ENCODE measurements around the gene EHMT1. TPM values are rescaled to one million over a fixed set of nuclear protein-coding genes. Genes with fewer than 3 reads are reported as not detected.
A peak's percentile ranks its signal among the peaks of the same experiment; 100 is the strongest.

The EHMT1 gene
- total and polyA plus RNA-seq, 2 of the 13 experiments (the other 11 are each of a cell fraction or from before 2014, with no cell fraction given): 23.0 to 27.1 TPM

GRCh38 chr9:137674976-137675320 is 56.1 kb downstream of the EHMT1 start:
- peaks cover 77% of the 10 kb centered on the region for H3K79me2 ChIP-seq (ENCODE audit: insufficient read depth, low read length)
- CTCF ChIA-PET (ENCODE audit: low intra/inter-chr PET ratio, low total read pairs): no interaction called here
- no peak overlapping the region for H2AFZ ChIP-seq (ENCODE audit: low read length)
- H3K4me1 ChIP-seq (ENCODE audit: insufficient read depth, low read length): peaks cover 44% of the 10 kb centered on the region
- H3K36me3 ChIP-seq (replicated peaks in 1 of 2; ENCODE audit: control insufficient read depth in 1 of 2, insufficient read depth in 2 of 2, low read length in 2 of 2): peaks cover 0 to 1% of the 10 kb centered on the region in 2 experiments; a peak in 1 of 5 replicates
- no peak overlapping the region for H3K27ac ChIP-seq (ENCODE audit: extremely low read length, insufficient read depth, low read length)
- FAIRE-seq: no peak
- intact Hi-C loops (cut with micrococcal nuclease; ENCODE audit: unreplicated experiment): loop anchor here (5.0 kb wide), 2 partner anchors 68 to 112 kb away; partner anchors contain the start of gene ARRDC1
- POLR2A ChIA-PET: no interaction called here
- no peak overlapping the region for H3K4me2 ChIP-seq (ENCODE audit: low read depth, low read length)
- H3K9me3 ChIP-seq (ENCODE audit: low read length): no peaks in the 10 kb centered on the region
- no TSS peak for BruUV-seq (replicated peaks)
- ATAC-seq: no peak
- TF ChIP-seq MAF1 (CRISPR knock-in tag; IDR thresholded peaks at IDR 0.05; ENCODE audit: borderline replicate concordance): no peak
- no peak for TF ChIP-seq JUND (CRISPR knock-in tag; IDR thresholded peaks at IDR 0.05)
- TF ChIP-seq FOXP1 (IDR thresholded peaks at IDR 0.05): no peak
- no peak for TF ChIP-seq FOXP1 (CRISPR knock-in tag; IDR thresholded peaks at IDR 0.05)
- H3K27me3 ChIP-seq (ENCODE audit: control insufficient read depth in 1 of 2, insufficient read depth in 2 of 2, low read length in 2 of 2): no peaks in the 10 kb centered on the region
- no peak for DNase-seq (ENCODE audit: low spot score)
- WGBS (ENCODE audit: low lambda C conversion rate): 98% methylated on average over 5 of the region's 5 CpGs
- in situ Hi-C loops (cut with HindIII; ENCODE audit: extremely low pct_ligation_motif_present, low pct_unique_long_range_greater_than_20kb): no loop called here
- peaks cover 5% of the 10 kb centered on the region; the same call in 1 of the 2 replicates for H4K20me1 ChIP-seq (ENCODE audit: insufficient read depth, low read length)
- no peak overlapping the region for H3K9ac ChIP-seq (ENCODE audit: insufficient read depth, low read depth, low read length)
- no peak overlapping the region for H3K4me3 ChIP-seq (replicated peaks in 1 of 3; ENCODE audit: insufficient read depth in 1 of 3, low read depth in 2 of 3, low read length in 3 of 3)

GRCh38 chr9:137676998-137677397 is 58.2 kb downstream of the EHMT1 start:
- ChIA-PET POLR2A (no interaction called here), CTCF (ENCODE audit: low intra/inter-chr PET ratio, low total read pairs) (no interaction called here)
- no peaks in the 10 kb centered on the region for H3K9me3 ChIP-seq (ENCODE audit: low read length)
- peaks cover 23% of the 10 kb centered on the region for H3K4me1 ChIP-seq (ENCODE audit: insufficient read depth, low read length)
- no peak overlapping the region for H3K4me2 ChIP-seq (ENCODE audit: low read depth, low read length)
- peaks cover 1 to 2% of the 10 kb centered on the region in 2 experiments; a peak in 2 of 5 replicates for H3K36me3 ChIP-seq (replicated peaks in 1 of 2; ENCODE audit: control insufficient read depth in 1 of 2, insufficient read depth in 2 of 2, low read length in 2 of 2)
- H3K79me2 ChIP-seq (ENCODE audit: insufficient read depth, low read length): peaks cover 77% of the 10 kb centered on the region
- WGBS (ENCODE audit: low lambda C conversion rate): 93% methylated on average over 12 of the region's 12 CpGs
- no peaks in the 10 kb centered on the region for H3K27me3 ChIP-seq (ENCODE audit: control insufficient read depth in 1 of 2, insufficient read depth in 2 of 2, low read length in 2 of 2)
- in situ Hi-C loops (cut with HindIII; ENCODE audit: extremely low pct_ligation_motif_present, low pct_unique_long_range_greater_than_20kb) (no loop called here), intact Hi-C loops (cut with micrococcal nuclease; ENCODE audit: unreplicated experiment) (no loop called here)
- ATAC-seq: no peak
- no peak overlapping the region for H3K4me3 ChIP-seq (replicated peaks in 1 of 3; ENCODE audit: insufficient read depth in 1 of 3, low read depth in 2 of 3, low read length in 3 of 3)
- TF ChIP-seq CEBPB (IDR thresholded peaks at IDR 0.05; ENCODE audit: borderline replicate concordance, low read depth, low read length) (peak; percentile 18; the same call in 1 of the 2 replicates), PRPF4 (IDR thresholded peaks at IDR 0.05; ENCODE audit: low read depth, low read length, poor library complexity, severe bottlenecking) (no peak)
- H2AFZ ChIP-seq (ENCODE audit: low read length): no peak overlapping the region
- no peak for DNase-seq (ENCODE audit: low spot score)
- H3K27ac ChIP-seq (ENCODE audit: extremely low read length, insufficient read depth, low read length): no peak overlapping the region
- BruUV-seq (replicated peaks): no TSS peak
- H4K20me1 ChIP-seq (ENCODE audit: insufficient read depth, low read length): peaks cover 5% of the 10 kb centered on the region; the same call in 1 of the 2 replicates
- H3K9ac ChIP-seq (ENCODE audit: insufficient read depth, low read depth, low read length): no peak overlapping the region
- no peak for FAIRE-seq

All from HepG2 (cell line).